GM23248 (cell line): ENCODE results near the gene FZD7.

Experiments
- EZH2 ChIP-seq: fragments of 200-600 bp; sonication (generic); IDR thresholded peaks from 2 replicates; pipeline ENCODE4 v1.6.1; 2018; ENCODE audit warnings: antibody characterized with exemption, mild to moderate bottlenecking; ENCODE audit not compliant: insufficient read depth, poor library complexity, severe bottlenecking
- EZH2phosphoT487 ChIP-seq: fragments of 200-600 bp; sonication (generic); IDR thresholded peaks from 2 replicates; pipeline ENCODE4 v1.6.1; 2018; ENCODE audit warnings: antibody characterized with exemption, moderate library complexity, mild to moderate bottlenecking, low read depth; ENCODE audit not compliant: insufficient read depth

- no peak for TF ChIP-seq EZH2
- TF ChIP-seq EZH2phosphoT487 = no peak
Measured at GRCh38 chr2:202060218-202060617, 26.6 kb downstream of the FZD7 start.
